T follicular helper cell (primary cell): ENCODE data around the gene GRB2.
A peak's percentile ranks its signal among the peaks of the same experiment; 100 is the strongest.

Source experiments
- DNase-seq: peaks from one replicate; pipeline ENCODE4 v3.0.0-alpha.2; 2020; ENCODE audit warnings: low read depth

GRB2 gene

GRCh38 chr17:75414488-75414887, 9.0 kb upstream of the GRB2 start:
- DNase-seq: no peak

GRCh38 chr17:75412455-75413317, 7.2 kb upstream of the GRB2 start:
- peak; percentile 57 for DNase-seq

- DNase-seq: no peak
These were observed 6.0 kb upstream of the GRB2 start for GRCh38 chr17:75411328-75412067.

GRCh38 chr17:75410141-75410540, 4.7 kb upstream of the GRB2 start:
- DNase-seq: no peak

GRCh38 chr17:75407655-75408352, 2.3 kb upstream of the GRB2 start:
- DNase-seq: no peak

GRCh38 chr17:75406222-75406615, 741 bp upstream of the GRB2 start:
- DNase-seq: no peak

- DNase-seq: peak; percentile 30
These were observed 630 bp downstream of the GRB2 start for GRCh38 chr17:75404731-75405364.

GRCh38 chr17:75404223-75404730, 1.2 kb downstream of the GRB2 start:
- DNase-seq: peak; percentile 30

GRCh38 chr17:75403131-75403530, 2.3 kb downstream of the GRB2 start:
- no peak for DNase-seq

- DNase-seq: no peak
These were observed 3.5 kb downstream of the GRB2 start for GRCh38 chr17:75402026-75402425.

- DNase-seq: no peak
These were observed 5.0 kb downstream of the GRB2 start for GRCh38 chr17:75400326-75400939.

GRCh38 chr17:75398279-75398678, 7.2 kb downstream of the GRB2 start:
- DNase-seq: no peak

- DNase-seq: no peak
These were observed 8.3 kb downstream of the GRB2 start for GRCh38 chr17:75397217-75397616.

GRCh38 chr17:75396796-75397195, 8.7 kb downstream of the GRB2 start:
- no peak for DNase-seq

- no peak for DNase-seq
These were observed 9.5 kb downstream of the GRB2 start for GRCh38 chr17:75396025-75396424.

- no peak for DNase-seq
These were observed 11.1 kb downstream of the GRB2 start for GRCh38 chr17:75394332-75394918.

- DNase-seq: peak; percentile 64
These were observed 11.8 kb downstream of the GRB2 start for GRCh38 chr17:75393523-75394331.

GRCh38 chr17:75392559-75392958, 12.9 kb downstream of the GRB2 start:
- DNase-seq: no peak

GRCh38 chr17:75390982-75391381, 14.5 kb downstream of the GRB2 start:
- DNase-seq: no peak

- no peak for DNase-seq
These were observed 16.9 kb downstream of the GRB2 start for GRCh38 chr17:75388476-75389030.
